ENCODE data around the gene CIAPIN1.

The CIAPIN1 gene

DNA sequence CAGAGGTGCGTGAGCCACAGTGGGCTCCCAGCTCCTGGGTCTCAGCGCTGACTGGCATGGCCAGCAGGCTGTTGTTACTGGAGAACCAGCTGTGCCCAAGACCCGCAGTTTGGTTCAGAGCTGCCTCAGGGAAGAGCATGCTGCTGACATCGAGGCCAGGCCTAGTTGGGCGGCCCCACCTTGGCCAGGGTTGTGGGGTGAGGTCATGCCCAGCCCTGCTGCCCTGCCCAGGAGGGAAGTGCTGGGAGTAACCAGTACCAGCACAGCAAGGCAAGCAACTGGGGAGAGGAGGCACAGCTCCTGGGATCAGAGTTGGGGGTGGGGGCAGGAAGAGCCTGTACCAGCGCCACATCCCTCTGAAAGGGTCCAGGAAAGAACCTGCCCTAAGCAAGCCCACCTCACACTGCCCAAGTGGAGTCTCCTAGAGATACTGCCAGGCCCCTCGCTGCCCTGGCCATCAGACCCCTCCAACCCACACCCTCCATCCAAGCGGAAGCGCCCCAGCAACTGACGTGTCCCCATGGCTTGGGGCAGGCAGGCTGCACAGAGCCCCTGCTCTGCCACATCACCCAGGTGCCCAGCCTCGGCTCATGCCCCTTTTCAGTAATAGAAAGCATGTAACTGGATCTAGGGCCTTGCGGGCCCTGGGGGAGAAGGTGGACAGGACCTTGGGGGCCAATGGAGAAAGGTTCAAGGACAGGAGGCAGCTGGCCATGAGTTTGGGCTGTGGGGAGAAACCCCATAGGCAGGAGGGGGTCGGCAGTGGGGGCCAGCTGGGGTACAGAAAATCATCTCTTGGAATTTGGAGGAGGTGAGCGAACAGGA, 38.1 kb upstream of the CIAPIN1 start:
- TF ChIP-seq, protein P1, sequence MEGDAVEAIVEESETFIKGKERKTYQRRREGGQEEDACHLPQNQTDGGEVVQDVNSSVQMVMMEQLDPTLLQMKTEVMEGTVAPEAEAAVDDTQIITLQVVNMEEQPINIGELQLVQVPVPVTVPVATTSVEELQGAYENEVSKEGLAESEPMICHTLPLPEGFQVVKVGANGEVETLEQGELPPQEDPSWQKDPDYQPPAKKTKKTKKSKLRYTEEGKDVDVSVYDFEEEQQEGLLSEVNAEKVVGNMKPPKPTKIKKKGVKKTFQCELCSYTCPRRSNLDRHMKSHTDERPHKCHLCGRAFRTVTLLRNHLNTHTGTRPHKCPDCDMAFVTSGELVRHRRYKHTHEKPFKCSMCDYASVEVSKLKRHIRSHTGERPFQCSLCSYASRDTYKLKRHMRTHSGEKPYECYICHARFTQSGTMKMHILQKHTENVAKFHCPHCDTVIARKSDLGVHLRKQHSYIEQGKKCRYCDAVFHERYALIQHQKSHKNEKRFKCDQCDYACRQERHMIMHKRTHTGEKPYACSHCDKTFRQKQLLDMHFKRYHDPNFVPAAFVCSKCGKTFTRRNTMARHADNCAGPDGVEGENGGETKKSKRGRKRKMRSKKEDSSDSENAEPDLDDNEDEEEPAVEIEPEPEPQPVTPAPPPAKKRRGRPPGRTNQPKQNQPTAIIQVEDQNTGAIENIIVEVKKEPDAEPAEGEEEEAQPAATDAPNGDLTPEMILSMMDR (IDR thresholded peaks at IDR 0.05; ENCODE audit: extremely low read depth, insufficient read depth, missing control alignments): no peak
- DNase-seq (ENCODE audit: low spot score): no peak
- in situ Hi-C loops (cut with MboI; ENCODE audit: low pct_unique_long_range_greater_than_20kb, low sequenced_read_pairs, unreplicated experiment): no loop called here

DNA sequence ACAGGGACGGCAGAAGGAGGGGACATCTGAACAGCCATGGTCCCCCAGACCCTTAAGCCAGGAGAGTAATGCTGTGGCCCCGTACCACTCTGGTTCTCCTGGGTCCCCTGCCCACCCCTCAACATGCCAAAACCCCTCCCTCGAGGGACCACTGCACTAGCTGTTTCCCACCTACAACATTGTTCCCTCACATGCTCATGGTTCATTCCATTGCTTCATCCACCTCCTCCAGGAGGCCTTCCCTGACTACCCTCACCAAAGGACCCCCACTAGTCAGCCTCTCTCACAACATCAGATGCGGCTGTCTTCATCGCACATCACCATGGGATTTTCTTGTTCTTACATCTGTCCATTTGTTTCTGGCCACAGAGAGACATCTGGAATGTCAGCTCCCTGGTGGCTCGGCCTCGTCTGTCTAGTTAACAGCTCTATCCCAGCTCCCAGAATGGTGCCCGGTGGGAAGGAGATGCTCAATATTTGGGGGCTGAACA, 37.4 kb upstream of the CIAPIN1 start:
- in situ Hi-C loops (cut with MboI; ENCODE audit: low pct_unique_long_range_greater_than_20kb, low sequenced_read_pairs, unreplicated experiment): no loop called here
- TF ChIP-seq, protein P1 (IDR thresholded peaks at IDR 0.05; ENCODE audit: extremely low read depth, insufficient read depth, missing control alignments): no peak
- no peak for DNase-seq (ENCODE audit: low spot score)

DNA sequence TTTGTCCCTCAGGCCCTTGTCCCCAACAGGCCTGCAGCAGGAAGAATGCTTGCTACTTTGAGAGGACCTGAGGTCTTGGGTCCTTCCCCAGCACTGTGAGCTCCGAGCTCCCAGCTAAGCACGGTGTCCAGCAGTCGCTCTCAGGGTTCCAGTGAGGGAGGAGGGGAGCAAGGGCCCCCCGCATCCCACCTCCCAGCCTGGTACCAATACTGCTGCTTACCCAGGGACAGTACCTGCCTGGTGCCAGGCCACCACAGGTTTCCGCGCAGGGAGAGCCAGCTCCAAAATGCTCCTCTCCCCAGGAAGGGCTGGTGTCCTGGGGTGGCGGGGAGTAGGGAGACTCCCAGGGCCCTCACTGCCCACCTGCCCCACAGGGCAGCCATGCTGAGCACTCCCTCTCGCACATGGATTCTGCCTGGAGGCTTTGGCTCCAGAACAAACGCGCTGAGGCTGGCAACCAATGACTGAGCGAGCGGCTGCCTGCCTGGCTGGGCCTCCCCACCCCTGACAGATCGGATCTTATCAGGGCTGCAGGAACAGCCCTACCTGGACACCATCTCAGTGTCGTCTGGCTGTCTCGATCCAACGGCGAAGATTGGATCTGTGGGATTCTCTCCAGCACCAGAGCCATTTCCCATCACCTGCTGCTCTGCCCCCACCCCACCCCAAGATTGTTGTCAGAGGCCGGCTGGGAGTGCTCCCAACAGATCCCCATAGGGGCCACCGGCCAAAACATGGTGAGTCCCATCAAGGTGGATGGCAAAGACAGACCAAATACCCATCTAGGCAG, 36.7 kb upstream of the CIAPIN1 start:
- no peak for DNase-seq (ENCODE audit: low spot score)
- in situ Hi-C loops (cut with MboI; ENCODE audit: low pct_unique_long_range_greater_than_20kb, low sequenced_read_pairs, unreplicated experiment): no loop called here
- TF ChIP-seq, protein P1 (IDR thresholded peaks at IDR 0.05; ENCODE audit: extremely low read depth, insufficient read depth, missing control alignments): no peak

- TF ChIP-seq, protein P1 (IDR thresholded peaks at IDR 0.05; ENCODE audit: extremely low read depth, insufficient read depth, missing control alignments): no peak
- in situ Hi-C loops (cut with MboI; ENCODE audit: low pct_unique_long_range_greater_than_20kb, low sequenced_read_pairs, unreplicated experiment): no loop called here
- no peak for DNase-seq (ENCODE audit: low spot score)
Measured at GRCh38 chr16:57482845-57483545, 35.8 kb upstream of the CIAPIN1 start.

GRCh38 chr16:57481421-57481820, 34.2 kb upstream of the CIAPIN1 start:
- in situ Hi-C loops (cut with MboI; ENCODE audit: low pct_unique_long_range_greater_than_20kb, low sequenced_read_pairs, unreplicated experiment): no loop called here
- TF ChIP-seq, protein P1 (IDR thresholded peaks at IDR 0.05; ENCODE audit: extremely low read depth, insufficient read depth, missing control alignments): no peak
- no peak for DNase-seq (ENCODE audit: low spot score)

DNA sequence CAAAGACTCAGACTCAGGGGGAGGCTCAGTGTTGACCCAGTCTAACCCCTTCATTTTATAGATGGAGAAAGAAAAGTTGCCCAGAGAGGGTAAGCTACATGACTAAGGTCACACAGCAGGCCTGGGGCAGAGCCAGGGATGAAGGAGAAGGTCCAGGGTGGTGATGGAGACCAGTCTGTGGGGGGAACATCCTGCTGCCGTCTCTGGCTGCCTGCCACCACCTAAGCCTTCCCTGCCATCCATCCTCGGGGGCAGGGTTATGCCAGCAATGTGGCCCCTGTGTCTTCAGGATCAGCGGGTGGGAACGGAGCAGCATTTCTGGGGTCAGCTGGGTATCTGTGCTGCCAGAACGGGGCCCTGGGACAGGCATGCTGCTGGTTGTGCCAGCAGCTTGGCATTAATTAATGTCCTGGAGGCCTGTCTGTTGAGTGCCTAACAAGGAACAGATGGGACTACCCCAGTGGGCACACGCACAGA, 33.6 kb upstream of the CIAPIN1 start:
- in situ Hi-C loops (cut with MboI; ENCODE audit: low pct_unique_long_range_greater_than_20kb, low sequenced_read_pairs, unreplicated experiment): no loop called here
- no peak for DNase-seq (ENCODE audit: low spot score)
- TF ChIP-seq, protein P1 (IDR thresholded peaks at IDR 0.05; ENCODE audit: extremely low read depth, insufficient read depth, missing control alignments): no peak

All from GM13977 (cell line).